GM18502 (cell line): ENCODE results near the gene SRGN.
"Not testable (repeated sequence)": the region's sequence is repeated elsewhere in the genome, so short reads cannot be mapped to it uniquely, and the experiment has no call there.

ENCODE experiments used
- ATAC-seq: cut with Tn5 transposase; IDR thresholded peaks from one replicate; pipeline ENCODE4 v1.9.1; 2021; ENCODE audit warnings: mild to moderate bottlenecking; ENCODE audit not compliant: unreplicated experiment, poor library complexity

Gene SRGN, protein sequence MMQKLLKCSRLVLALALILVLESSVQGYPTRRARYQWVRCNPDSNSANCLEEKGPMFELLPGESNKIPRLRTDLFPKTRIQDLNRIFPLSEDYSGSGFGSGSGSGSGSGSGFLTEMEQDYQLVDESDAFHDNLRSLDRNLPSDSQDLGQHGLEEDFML

DNA sequence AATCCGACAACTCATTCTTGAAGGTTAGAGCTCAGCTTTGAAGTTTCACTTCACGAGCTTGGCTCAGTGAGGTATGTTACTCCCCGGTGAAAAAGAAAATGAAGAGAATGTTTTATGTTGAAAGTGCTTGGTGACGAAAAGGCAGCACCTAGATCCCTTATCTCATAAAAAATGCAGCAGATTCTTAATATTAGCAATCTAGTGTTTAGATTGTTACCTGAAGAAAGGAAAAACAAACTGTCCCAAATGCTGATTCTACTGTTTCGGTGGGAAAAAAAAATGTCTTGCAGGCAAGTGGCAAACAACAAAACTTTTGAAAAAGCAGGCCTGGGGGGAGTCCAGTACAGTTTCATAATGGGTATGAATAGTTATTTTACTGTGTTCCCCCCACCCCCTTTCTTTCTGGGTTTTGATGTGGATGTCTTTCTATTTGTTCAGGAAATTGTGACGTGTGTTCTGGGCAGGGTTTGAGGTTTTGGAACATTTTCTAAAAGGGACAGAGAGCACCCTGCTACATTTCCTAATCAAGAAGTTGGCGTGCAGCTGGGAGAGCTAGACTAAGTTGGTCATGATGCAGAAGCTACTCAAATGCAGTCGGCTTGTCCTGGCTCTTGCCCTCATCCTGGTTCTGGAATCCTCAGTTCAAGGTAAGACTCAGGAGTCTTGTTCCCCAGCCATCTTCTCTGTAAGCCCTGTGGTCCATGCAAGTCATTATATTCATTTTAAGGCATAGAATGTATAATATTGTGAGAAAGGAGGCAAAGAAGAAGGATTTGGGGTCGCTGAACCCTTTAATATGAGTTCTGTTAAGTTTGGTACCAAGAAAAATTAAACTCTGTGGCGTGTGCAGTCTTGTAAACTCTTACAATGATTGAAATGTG, at the start of gene SRGN:
Gene SRGN (plus strand): TSS at position 514 of the 881 bp plus-strand sequence. CDS start 55 bp downstream, at position 569.
- ATAC-seq, result peak; percentile 67

DNA sequence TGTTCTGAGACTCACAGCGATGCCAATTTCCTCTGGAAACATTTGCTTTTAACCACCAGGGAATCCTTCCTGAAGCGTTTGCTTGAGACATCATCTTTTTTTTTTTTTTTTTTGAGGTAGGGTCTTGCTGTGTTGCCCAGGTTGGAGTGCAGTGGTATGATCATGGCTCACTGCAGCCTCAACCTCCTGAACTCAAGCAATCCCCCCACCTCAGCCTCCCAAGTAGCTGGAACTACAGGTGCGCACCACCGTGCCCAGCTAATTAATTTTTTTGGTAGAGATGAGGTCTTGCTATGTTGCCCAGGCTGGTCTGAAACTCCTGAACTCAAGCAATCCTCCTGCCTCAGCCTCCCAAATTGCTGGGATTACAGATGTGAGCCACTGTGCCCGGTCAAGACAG, 47.0 kb upstream of the SRGN start:
- ATAC-seq, result not testable (repeated sequence)

DNA sequence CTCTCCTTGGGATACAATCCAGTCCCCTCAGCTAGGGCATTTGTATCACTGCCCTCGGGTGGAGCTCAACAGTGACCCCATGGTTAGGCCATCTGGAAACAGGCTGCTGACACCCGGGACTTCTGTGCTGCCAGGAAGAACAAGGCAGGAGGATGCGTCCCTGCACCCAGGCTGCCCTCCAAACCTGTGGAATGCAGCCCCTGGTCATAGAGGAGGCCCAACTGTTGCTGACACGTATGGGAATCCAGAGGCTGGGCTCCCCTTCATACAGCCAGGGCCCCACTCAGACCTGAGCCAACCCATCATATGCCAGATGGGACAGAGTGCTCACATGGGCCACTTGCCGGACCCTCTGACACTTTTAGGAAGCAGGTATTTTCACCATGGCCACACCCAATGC, 45.5 kb upstream of the SRGN start:
- no peak for ATAC-seq

DNA sequence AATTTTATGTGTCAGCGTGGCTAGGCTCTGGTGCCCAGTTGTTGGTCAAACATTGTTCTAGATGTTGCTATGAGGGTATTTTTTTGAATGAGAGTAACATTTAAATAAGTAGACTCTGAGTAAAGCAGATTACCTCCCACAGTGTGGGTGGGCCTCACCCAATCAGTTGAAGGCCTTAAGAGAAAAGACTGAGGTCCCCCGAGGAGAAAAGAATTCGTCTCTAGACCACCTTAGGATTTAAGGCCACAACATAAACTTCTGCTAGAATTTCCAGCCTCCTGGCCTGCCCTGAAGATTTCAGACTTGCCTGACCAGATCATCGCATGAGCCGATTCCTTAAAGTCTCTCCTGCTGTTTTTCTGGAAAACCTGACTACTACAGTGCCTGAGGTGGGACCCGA, 45.1 kb upstream of the SRGN start:
- no peak for ATAC-seq

DNA sequence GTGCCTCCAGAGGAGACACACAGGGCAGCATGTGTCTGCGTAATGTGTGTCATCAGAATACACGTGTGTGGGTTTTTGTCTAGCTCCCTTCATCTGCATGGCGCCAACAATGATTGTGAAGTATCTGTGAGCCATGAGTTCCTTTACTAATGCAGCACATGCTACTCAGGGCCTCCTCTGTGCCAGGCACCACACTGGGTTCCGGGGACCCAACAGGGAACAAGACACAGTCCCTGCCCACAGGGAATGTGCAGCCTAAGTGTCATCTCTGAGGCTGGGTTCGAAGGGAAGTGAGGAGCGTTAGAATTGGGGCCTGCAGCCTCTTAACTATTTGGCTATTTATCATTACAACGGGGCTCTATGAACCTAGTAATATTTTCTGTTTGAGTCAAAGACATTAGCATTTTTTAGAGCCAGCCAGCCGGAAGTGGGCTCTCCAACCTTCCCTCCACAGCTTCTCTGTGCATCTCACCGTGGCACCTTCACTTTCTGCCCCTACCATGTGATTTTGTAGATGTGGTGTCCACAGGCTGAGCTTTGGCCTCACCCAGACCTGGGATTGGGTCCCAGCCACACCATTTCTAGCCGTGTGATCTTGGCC, 43.9 kb upstream of the SRGN start:
- peak; percentile 44 for ATAC-seq

DNA sequence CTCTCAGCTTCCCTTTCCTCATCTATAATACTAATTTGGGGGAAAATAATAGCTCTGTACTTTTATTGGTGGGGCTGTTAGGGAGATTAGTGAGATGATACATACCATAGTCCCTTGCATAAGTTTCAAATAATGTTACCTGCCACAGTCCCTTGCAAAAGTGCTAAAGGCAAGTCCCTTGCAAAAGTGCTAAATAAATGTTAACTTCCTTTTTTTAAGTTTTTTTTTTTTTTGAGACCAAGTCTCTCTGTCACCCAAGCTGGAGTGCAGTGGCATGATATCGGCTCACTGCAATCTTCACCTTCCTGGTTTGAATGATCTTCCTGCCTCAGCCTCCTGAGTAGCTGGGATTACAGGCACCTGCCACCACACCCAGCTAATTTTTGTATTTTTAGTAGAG, 43.4 kb upstream of the SRGN start:
- peak; percentile 9 for ATAC-seq

DNA sequence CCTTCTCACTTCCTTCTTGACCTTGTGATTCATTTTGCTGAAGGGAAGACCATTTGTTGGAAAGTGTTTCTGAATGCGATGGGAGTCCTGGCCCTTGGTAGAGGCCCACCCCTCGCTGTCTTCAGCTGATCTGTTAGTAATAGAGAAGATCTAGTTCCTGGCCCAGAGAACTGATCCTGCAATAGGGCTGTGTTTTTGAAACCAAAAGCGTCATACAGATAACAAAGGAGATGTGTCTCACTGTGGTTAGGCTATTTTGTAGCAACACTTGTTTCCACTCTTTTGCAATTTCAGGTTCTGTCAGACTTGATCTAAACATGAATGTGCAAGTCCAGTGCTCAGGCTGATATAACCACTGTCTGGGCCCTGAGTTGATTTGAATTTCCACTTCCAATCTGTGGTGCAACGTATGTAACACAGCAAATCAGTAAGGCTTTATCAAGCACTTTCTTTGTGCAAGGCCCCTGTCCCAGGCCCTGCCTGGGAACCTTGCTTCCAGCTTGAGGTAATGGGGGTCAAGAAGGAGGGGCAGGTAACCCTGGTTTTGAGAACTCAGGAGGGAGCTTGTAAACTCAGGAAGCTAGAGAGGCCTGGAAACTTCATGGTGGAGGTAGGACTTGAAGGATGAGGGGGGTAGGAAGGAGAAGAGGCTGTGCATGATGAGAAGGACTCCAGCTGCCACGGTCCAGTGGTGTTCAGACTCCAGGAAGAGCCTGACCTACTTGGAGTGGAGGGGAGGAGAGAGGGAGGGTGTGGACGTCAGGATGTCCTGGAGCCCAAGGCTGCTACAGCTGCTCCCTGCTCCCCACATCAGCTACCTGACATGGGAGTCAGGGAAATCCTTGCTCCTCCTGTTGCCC, 42.2 kb upstream of the SRGN start:
- peak; percentile 76 for ATAC-seq

DNA sequence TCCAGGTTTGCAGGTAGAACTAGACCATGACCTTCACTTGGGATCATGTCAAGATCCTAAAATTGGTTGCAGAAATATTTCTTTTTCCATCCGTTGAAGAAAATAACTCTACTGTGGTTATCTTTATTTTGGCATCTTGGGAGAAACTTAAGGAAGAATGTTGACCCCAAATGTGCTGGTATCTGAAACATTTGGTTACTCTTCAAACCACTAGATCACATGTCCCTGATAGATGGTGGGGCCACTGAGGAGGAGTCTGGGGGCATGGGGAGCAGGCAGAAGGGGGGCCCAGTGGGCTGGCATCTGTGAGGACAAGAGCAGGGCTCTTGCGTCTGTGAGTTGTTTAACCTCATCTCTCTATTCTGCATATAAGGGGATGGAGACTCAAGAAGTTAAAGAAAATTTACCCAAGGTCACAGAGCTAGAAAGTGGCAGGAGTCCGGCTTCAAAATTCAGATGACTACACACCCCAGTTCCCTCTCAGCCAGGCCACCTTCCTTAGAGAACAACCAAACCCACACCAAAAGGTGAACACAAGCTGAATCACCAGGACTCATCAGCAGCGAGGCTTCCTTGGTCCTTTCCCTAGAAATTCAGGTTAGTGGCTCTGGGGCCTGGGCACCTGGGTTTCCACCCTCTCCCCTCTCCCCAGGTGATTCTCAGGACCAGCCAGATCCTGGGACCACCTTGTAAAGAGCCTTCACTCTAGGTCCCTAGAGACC, 40.6 kb upstream of the SRGN start:
- ATAC-seq, result no peak

DNA sequence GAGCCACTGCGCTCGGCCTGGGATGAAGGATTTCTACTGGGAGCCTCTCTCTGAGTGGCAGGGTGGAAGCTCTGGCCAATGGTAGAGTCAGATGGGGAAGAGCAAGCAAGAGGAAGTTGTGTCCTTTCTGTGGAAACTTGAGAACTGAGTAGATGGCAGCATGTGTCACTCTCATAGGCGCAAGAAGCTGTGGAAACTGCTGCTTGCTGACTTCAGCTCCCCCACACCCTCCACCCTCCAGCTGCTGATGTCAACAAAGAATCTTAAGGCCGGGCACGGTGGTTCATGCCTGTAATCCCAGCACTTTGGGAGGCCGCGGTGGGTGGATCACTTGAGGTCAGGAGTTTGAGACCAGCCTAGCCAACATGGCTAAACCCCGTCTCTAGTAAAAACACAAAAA, 39.8 kb upstream of the SRGN start:
- ATAC-seq, result no peak

DNA sequence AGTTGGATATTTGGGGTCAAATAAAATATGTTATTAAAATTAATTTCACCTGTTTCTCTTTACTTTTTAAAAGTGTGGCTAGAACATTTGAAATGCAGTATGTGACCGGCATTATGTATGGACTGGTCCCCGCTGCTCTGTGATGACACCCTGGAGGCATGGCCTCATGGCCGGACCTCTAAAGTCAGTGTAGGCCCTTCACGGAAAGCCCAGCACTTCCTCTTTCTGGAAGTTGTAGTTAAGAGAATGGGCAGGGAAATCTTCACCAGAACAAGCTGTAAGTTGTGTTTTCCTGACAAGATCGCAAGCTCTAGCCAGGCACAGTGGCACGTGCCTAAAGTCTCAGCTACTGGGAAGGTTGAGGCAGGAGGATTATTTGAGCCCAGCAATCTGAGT, 38.3 kb upstream of the SRGN start:
- ATAC-seq, result no peak

DNA sequence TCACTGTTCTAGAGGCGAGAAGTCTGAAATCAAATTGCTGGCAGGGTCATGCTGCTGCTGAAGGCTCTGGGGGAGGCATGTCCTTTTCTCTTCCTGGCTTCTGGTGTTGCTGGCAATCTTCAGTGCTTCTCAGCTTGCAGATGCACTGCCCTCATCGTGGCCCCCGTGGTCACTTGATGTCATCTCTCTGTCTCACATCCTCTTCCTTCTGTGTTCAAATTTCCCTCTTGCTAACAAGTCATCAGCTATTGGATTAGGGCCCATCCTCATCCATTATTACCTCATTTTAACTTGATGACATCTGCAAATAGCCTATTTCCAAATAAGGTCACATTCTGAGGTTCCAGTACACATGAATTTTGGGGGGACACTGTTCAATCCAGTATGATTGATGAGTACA, 36.6 kb upstream of the SRGN start:
- peak; percentile 63 for ATAC-seq

DNA sequence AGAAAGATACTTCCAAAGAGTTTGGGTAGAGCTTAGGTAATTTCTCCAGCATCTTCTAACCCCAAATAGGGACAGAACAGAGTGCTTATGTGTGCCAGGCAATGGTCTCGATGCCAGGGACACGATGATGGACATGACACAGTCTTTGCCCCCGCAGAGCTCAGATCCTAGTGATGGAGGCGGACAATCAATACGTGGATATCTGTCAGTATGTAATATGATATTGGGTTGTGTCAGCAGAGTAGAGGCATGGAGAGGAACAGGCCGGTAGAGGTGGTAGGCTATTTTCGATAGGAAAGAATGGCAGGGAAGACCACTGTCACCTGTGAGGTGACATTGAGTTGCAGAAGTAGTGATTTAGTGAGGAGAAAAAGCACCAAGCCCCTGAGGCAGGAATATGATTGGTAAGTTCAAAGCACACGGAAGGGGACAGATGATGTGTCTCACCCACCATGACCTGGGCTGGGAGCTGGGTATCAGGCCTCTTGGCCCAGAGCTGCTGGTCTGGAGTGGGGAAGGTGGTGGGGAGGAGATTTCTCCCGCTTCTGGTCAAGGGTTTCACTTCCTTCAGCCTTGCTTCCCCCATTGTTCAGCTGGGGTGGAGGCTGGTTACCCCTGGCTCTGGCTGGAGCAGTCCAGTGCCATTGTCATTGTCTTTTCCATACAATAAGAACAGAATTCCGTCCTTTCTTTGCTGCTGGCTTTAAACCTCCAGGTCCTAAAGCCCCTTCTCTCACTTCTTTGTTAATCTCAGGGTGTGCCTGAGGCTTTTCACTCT, 36.0 kb upstream of the SRGN start:
- ATAC-seq, result no peak

DNA sequence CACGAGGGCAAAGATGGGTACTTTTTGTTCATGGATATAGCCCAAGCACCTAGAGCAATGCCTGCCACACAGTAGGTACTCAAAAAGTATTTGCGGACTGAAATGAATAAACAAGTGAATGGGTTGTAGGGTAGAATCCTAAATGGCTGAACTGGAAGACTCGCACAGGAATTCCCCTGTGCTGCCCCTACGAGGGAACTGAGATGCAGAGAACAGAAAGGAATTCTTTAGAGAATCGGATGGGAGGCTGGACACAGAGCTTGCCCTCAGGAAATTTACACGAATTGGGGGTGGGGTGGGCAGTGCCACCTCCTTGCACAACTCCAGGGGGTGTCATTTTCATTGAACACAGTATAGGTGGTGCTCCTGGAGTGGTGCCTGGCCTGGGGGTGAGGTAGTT, 35.2 kb upstream of the SRGN start:
- no peak for ATAC-seq

DNA sequence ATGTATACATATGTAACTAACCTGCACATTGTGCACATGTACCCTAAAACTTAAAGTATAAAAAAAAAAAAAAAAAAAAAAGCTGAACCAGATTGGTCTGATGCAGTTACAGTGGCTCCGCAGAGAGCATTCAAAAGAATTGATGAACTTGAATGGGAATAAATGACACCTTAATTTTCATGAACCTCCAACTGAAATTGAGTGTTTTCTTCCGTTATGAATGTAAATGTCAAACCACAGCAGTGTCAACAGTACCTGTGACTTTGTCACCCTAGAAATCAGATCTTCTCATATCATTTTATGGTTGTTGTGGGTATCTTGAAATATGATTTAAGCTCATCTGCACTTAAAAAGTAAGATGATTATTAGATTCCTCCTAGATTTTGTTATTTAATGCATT, 32.7 kb upstream of the SRGN start:
- no peak for ATAC-seq

DNA sequence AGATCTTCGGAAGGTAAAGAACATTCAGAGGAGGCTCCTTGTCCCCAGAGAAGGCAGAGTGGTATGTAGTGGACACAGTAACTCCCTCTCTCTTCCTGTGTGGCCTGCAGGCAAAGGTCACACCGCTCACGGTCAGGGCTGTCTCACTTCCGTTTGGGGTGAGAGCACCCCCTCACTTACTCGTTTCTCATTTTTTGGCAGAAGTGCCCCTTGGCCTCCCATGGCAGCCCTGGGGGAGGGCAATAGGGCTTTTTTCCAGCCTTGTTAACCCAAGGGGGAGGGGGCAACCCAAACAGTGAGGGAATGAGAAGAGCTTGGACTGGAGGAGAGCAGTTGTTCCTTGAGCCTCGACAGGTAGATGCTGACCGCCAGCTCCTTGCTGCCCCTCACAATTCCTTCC, 31.8 kb upstream of the SRGN start:
- no peak for ATAC-seq

DNA sequence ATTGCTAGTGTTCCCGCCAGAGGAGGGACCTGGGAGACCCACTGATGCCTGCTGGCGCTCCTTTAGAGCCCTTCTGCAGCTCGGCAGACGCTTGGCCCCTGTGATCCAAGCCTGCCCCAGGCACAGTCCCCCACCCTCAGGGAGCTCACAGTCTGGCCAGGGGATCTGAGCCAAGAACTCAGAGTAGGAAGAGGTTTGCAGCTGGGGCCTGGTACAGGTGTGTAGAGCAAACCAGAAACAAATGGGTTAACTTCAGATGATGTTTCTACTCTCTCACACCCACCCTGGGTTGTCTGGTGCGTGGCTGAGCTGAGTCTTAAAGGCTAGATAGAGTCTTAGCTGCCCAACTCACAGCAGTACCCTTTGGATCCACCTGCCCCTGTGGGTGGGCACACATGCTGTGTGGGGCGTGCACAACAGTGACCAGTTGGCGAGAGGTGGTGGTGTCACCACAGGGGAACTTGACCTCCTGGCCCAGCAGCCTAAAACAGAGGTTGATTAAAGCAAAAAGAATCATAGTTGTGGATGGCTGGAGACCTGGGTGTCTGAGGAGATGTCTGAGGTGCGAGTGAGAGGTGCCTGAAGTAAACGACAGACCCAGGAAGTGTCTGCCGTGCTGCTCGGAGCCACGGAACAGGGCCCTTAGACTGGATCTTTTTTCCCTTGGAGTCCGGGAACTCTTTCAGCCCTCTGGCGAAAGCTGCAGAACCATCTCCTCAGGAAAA, 31.2 kb upstream of the SRGN start:
- ATAC-seq, result no peak

DNA sequence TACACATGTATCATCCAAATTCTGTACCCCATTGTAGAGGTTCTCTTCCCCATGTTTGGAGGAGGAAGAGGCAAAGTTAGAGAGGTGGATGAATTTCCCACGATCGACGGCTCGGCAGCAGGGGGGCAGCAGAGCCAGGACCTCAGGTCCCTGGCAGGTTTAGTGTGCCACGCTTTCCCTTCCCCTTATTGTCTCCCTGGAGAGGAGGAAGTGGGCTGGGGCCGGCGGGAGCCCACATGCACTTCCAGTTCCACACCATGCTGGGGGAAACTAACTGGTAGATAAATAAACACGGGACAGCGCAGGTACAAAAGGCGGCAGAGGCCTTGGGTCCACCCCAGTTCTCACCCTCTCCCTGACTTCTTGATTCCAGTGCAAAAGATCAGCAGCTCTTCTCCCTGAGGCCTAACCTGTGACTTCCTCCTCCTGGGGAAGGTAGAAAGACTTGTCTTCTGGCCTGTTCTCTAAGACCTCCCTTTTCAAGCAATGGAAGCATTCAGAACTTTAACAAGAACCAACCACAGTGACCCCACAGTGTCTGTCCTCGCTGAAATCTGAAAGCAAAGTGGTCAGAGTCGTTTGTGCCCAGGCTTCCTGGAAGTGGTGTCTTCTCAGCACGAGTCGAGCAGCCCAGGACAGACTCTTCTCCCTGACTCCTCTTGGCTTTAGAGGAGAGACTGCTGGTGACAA, 30.5 kb upstream of the SRGN start:
- ATAC-seq, result no peak

DNA sequence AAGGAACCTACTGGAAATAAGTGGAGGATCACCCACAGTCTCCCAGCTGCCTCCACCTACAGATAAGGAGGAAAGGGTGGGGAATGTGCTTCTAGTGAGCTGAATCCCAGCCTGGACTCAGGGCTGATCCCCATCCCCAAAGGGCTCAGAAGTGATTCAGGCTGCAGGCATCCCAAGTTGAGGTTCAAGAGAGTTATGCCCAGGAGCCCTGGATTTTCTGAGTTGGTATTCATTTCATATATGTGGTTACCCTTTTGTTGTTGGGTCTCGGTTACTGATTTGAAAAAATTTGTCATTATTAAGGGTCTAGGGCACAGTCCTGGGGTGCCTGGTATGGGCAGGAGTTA, 30.0 kb upstream of the SRGN start:
- no peak for ATAC-seq
